Lower leg skin (tissue), 3 donors: ENCODE results near the gene TBC1D22A.

Experiments used
- POLR2A ChIP-seq, 2 donors: fragments of 450-650 bp; IDR thresholded peaks; one replicate each; pipeline ENCODE4 v1.6.1; 2016 to 2017; ENCODE audit warnings: antibody characterized with exemption in 2 of 2, mild to moderate bottlenecking in 1 of 2, moderate library complexity in 1 of 2
- TF ChIP-seq, protein P1 (sequence below), 3 donors: fragments of 450-650 bp; IDR thresholded peaks; one replicate each; pipeline ENCODE4 v1.5.1; 2016; ENCODE audit warnings: antibody characterized with exemption in 3 of 3, mild to moderate bottlenecking in 3 of 3, moderate library complexity in 2 of 3

DNA sequence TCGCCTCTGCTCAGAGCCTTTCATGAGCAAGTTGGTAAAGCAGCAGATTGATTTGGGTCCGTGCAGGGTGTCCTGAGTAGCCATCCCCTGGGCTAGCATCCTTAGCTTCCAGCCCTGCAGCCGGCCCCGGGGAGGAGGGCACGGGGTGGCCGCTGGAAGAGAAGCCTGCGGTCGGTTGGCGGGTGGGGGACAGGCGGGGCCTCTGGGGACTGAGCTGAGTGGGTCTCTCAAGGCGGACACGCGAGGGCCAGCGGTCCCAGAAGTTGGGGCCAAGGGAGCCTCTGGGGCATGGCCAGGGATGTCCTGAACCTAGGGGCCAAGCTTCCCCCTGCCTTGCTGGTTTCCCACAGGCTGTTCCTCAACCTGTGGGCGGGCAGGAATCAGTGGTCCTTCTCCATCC is 143.0 kb downstream of the TBC1D22A start:
- TF ChIP-seq, protein P1, sequence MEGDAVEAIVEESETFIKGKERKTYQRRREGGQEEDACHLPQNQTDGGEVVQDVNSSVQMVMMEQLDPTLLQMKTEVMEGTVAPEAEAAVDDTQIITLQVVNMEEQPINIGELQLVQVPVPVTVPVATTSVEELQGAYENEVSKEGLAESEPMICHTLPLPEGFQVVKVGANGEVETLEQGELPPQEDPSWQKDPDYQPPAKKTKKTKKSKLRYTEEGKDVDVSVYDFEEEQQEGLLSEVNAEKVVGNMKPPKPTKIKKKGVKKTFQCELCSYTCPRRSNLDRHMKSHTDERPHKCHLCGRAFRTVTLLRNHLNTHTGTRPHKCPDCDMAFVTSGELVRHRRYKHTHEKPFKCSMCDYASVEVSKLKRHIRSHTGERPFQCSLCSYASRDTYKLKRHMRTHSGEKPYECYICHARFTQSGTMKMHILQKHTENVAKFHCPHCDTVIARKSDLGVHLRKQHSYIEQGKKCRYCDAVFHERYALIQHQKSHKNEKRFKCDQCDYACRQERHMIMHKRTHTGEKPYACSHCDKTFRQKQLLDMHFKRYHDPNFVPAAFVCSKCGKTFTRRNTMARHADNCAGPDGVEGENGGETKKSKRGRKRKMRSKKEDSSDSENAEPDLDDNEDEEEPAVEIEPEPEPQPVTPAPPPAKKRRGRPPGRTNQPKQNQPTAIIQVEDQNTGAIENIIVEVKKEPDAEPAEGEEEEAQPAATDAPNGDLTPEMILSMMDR (IDR thresholded peaks at IDR 0.05) = no peak
- TF ChIP-seq POLR2A (IDR thresholded peaks at IDR 0.05) = no peak
